Endodermal cell (in vitro differentiated cells): ENCODE data around the gene YKT6. TPM values are rescaled to one million over a fixed set of nuclear protein-coding genes. Genes with fewer than 3 reads are reported as not detected.

Experiments used
- DNase-seq: peaks from one replicate; pipeline ENCODE4 v3.0.0-alpha.2; 2017
- H3K27ac ChIP-seq: 2 replicates; pipeline ENCODE4 v1.5.1; 2013; ENCODE audit warnings: mild to moderate bottlenecking, low read depth, low read length, moderate library complexity
- H3K27me3 ChIP-seq: 2 replicates; pipeline ENCODE4 v1.6.1; 2013; ENCODE audit warnings: mild to moderate bottlenecking, low read length, moderate library complexity; ENCODE audit not compliant: insufficient read depth, control insufficient read depth, poor library complexity, severe bottlenecking
- H3K36me3 ChIP-seq: 2 replicates; pipeline ENCODE4 v1.7.0; 2013; ENCODE audit warnings: mild to moderate bottlenecking, low read length, moderate library complexity; ENCODE audit not compliant: control insufficient read depth, insufficient read depth
- H3K4me1 ChIP-seq: one replicate; pipeline ENCODE4 v1.7.0; 2013; ENCODE audit warnings: low read length; ENCODE audit not compliant: control insufficient read depth, insufficient read depth
- H3K4me3 ChIP-seq: 2 replicates; pipeline ENCODE4 v1.5.1; 2013; ENCODE audit warnings: mild to moderate bottlenecking, low read length, moderate library complexity
- H3K9ac ChIP-seq: 2 replicates; pipeline ENCODE4 v1.6.1; 2013; ENCODE audit warnings: mild to moderate bottlenecking, low read length, moderate library complexity; ENCODE audit not compliant: poor library complexity, severe bottlenecking; ENCODE audit errors: extremely low read depth
- H3K9me3 ChIP-seq: 2 replicates; pipeline ENCODE4 v1.6.1; 2013; ENCODE audit warnings: mild to moderate bottlenecking, low read length, moderate library complexity; ENCODE audit not compliant: control insufficient read depth
- H3K27ac Mint-ChIP-seq: 2 replicates; pipeline ENCODE4 v1.8.0; 2020; ENCODE audit warnings: mixed read lengths
- H3K27me3 Mint-ChIP-seq: 2 replicates; pipeline ENCODE4 v1.8.0; 2021; ENCODE audit warnings: mild to moderate bottlenecking, mixed read lengths; ENCODE audit not compliant: insufficient read depth
- H3K36me3 Mint-ChIP-seq: 2 replicates; pipeline ENCODE4 v1.8.0; 2020; ENCODE audit warnings: low read depth, mixed read lengths
- H3K4me1 Mint-ChIP-seq: 2 replicates; pipeline ENCODE4 v1.8.0; 2020; ENCODE audit warnings: mixed read lengths
- H3K4me3 Mint-ChIP-seq: 2 replicates; pipeline ENCODE4 v1.8.0; 2020; ENCODE audit warnings: mild to moderate bottlenecking, moderate library complexity, mixed read lengths
- H3K9me3 Mint-ChIP-seq: 2 replicates; pipeline ENCODE4 v1.8.0; 2020; ENCODE audit warnings: mild to moderate bottlenecking, mixed read lengths
- CTCF ChIP-seq: fragments of 200-600 bp; sonication (generic); conservative IDR thresholded peaks from 2 replicates; pipeline ENCODE4 v1.5.0; 2021; ENCODE audit warnings: antibody characterized with exemption, mild to moderate bottlenecking
- WGBS, 2 experiments: methylation state at CpG; one replicate each; pipeline versions ENCODE4 v1.1.5 to v1.1.7; 2013; ENCODE audit warnings: missing lambda C conversion rate in 2 of 2, mixed read lengths in 1 of 2; ENCODE audit not compliant: insufficient coverage in 1 of 2, insufficient read length in 1 of 2; 5-methylcytosine and 5-hydroxymethylcytosine counted together
- total RNA-seq, 2 donors: library from RNA; stranded (reverse); fragmentation: NEBNext Ultra II Directional in 1 of 2; extraction: Animal tissue kit (Norgen Biotek cat#: 25700) in 1 of 2; gene quantifications; 2 replicates in 1 of 2; 3 replicates in 1 of 2; pipeline ENCODE4 v1.2.1, GENCODE V29; 2021

The YKT6 gene
- total RNA-seq, 2 donors from 2014 or later, result 96.2 to 101 TPM

GRCh38 chr7:44189286-44189992 lies 11.3 kb upstream of the YKT6 start, which contains the start of gene GCK:
Gene GCK (minus strand): TSS chr7:44189439. CDS start chr7:44188953, 486 bp downstream.
- no peak for TF ChIP-seq CTCF
- H3K4me3 Mint-ChIP-seq, result no peak within 1 kb of the TSS
- peak within 1 kb of the TSS; percentile 40 for H3K27ac Mint-ChIP-seq
- WGBS, 2 experiments, result 88 to 90% methylated on average over 4 to 11 of the region's 11 CpGs
- Histone ChIP-seq H3K4me3 (no peak within 1 kb of the TSS), H3K27ac (no peak within 1 kb of the TSS), H3K27me3 (no peaks in the 10 kb centered on the region), H3K4me1 (no peaks in the 10 kb centered on the region), H3K9ac (no peak within 1 kb of the TSS), H3K36me3 (no peaks in the 10 kb centered on the region), H3K9me3 (no peaks in the 10 kb centered on the region)
- H3K27me3 Mint-ChIP-seq, result no peaks in the 10 kb centered on the region
- no peaks in the 10 kb centered on the region for H3K9me3 Mint-ChIP-seq
- peaks cover 10% of the 10 kb centered on the region for H3K4me1 Mint-ChIP-seq
- peak; percentile 78 for DNase-seq
- no peaks in the 10 kb centered on the region for H3K36me3 Mint-ChIP-seq

- no peak overlapping the region for H3K4me3 ChIP-seq
- no peaks in the 10 kb centered on the region for H3K9me3 ChIP-seq
- 90% methylated on average over 14 of the region's 14 CpGs for WGBS, 2 experiments
- Mint-ChIP-seq H3K9me3 (no peaks in the 10 kb centered on the region), H3K36me3 (no peaks in the 10 kb centered on the region), H3K27ac (no peak overlapping the region), H3K4me3 (no peak overlapping the region), H3K4me1 (peaks cover 6% of the 10 kb centered on the region), H3K27me3 (no peaks in the 10 kb centered on the region)
- H3K27me3 ChIP-seq, result no peaks in the 10 kb centered on the region
- no peak overlapping the region for H3K27ac ChIP-seq
- H3K4me1 ChIP-seq, result no peaks in the 10 kb centered on the region
- H3K36me3 ChIP-seq, result no peaks in the 10 kb centered on the region
- H3K9ac ChIP-seq, result no peak overlapping the region
- no peak for TF ChIP-seq CTCF
- DNase-seq, result no peak
Measured at GRCh38 chr7:44189993-44190872, 10.5 kb upstream of the YKT6 start.

GRCh38 chr7:44191171-44191570 lies 9.6 kb upstream of the YKT6 start:
- H3K9ac ChIP-seq, result no peak overlapping the region
- DNase-seq, result no peak
- no peaks in the 10 kb centered on the region for H3K27me3 ChIP-seq
- Mint-ChIP-seq H3K9me3 (no peaks in the 10 kb centered on the region), H3K4me3 (no peak overlapping the region), H3K27me3 (no peaks in the 10 kb centered on the region), H3K36me3 (no peaks in the 10 kb centered on the region), H3K4me1 (peaks cover 6% of the 10 kb centered on the region), H3K27ac (no peak overlapping the region)
- H3K27ac ChIP-seq, result no peak overlapping the region
- no peak for TF ChIP-seq CTCF
- no peaks in the 10 kb centered on the region for H3K4me1 ChIP-seq
- no peaks in the 10 kb centered on the region for H3K36me3 ChIP-seq
- WGBS, 2 experiments, result 97 to 100% methylated on average over 1 to 4 of the region's 5 CpGs
- no peak overlapping the region for H3K4me3 ChIP-seq
- no peaks in the 10 kb centered on the region for H3K9me3 ChIP-seq
